SK-N-SH (cell line): Measurements from ENCODE around the gene MON2.
A peak's percentile ranks its signal among the peaks of the same experiment; 100 is the strongest.

Experiments
- CHD2 ChIP-seq: fragments of 150-350 bp; IDR thresholded peaks from 2 replicates; pipeline ENCODE4 v1.6.1; 2018; ENCODE audit warnings: low read length; ENCODE audit not compliant: partially characterized antibody
- CTCF ChIP-seq: fragments of 200-600 bp; sonication (generic); IDR thresholded peaks from 2 replicates; pipeline ENCODE4 v1.6.1; 2017; ENCODE audit warnings: antibody characterized with exemption, mild to moderate bottlenecking, moderate library complexity
- ELF1 ChIP-seq: IDR thresholded peaks from 2 replicates; pipeline ENCODE4 v1.4.0; 2012
- EZH2phosphoT487 ChIP-seq: fragments of 200-600 bp; sonication (generic); IDR thresholded peaks from 2 replicates; pipeline ENCODE4 v1.6.1; 2017; ENCODE audit warnings: low read depth, mixed run types, mild to moderate bottlenecking, antibody characterized with exemption, moderate library complexity, borderline replicate concordance
- FOSL2 ChIP-seq: IDR thresholded peaks from 2 replicates; pipeline ENCODE4 v1.4.0; 2012; ENCODE audit warnings: low read depth, mild to moderate bottlenecking, moderate library complexity, borderline replicate concordance
- GATA2 ChIP-seq: sonication (generic); formaldehyde crosslinking; IDR thresholded peaks from 2 replicates; pipeline ENCODE4 v1.5.0; 2020; ENCODE audit warnings: mild to moderate bottlenecking, missing genetic modification reagents
- IRF3 ChIP-seq: fragments of 150-350 bp; IDR thresholded peaks from 2 replicates; pipeline ENCODE4 v1.6.1; 2016; ENCODE audit warnings: mild to moderate bottlenecking, low read depth, low read length
- MAX ChIP-seq: IDR thresholded peaks from 2 replicates; pipeline ENCODE4 v1.4.0; 2012; ENCODE audit warnings: low read depth
- POLR2AphosphoS5 ChIP-seq: IDR thresholded peaks from 2 replicates; pipeline ENCODE4 v1.6.1; 2012; ENCODE audit warnings: low read depth, low read length
- REST ChIP-seq: IDR thresholded peaks from 2 replicates; pipeline ENCODE4 v1.6.1; 2012; ENCODE audit warnings: mild to moderate bottlenecking, low read depth, low read length, moderate library complexity
- SMC3 ChIP-seq: IDR thresholded peaks from 2 replicates; pipeline ENCODE4 v1.6.1; 2012; ENCODE audit warnings: low read depth, low read length, improper control_type of control experiment
- USF1 ChIP-seq: IDR thresholded peaks from 2 replicates; pipeline ENCODE4 v1.4.0; 2012; ENCODE audit warnings: low read depth, borderline replicate concordance
- USF2 ChIP-seq: fragments of 150-350 bp; IDR thresholded peaks from 2 replicates; pipeline ENCODE4 v1.6.1; 2017; ENCODE audit warnings: antibody characterized with exemption, low read length, low read depth, borderline replicate concordance
- YY1 ChIP-seq: IDR thresholded peaks from 2 replicates; pipeline ENCODE4 v1.4.0; 2012; ENCODE audit warnings: low read depth, mild to moderate bottlenecking

- TF ChIP-seq CTCF (peak; percentile 57), USF1 (no peak), MAX (peak; percentile 64; the same call in 1 of the 2 replicates), ELF1 (0 out of 2 replicates have a peak, but pooled peaks have one; percentile 8), EZH2phosphoT487 (no peak), IRF3 (no peak), YY1 (no peak), USF2 (no peak), FOSL2 (no peak), SMC3 (peak; percentile 8), CHD2 (peak; percentile 8), REST (no peak), POLR2AphosphoS5 (peak; percentile 60; the same call in 1 of the 2 replicates), GATA2 (CRISPR knock-in tag) (no peak)
These were observed 165.1 kb downstream of the MON2 start for GRCh38 chr12:62631471-62632410.
